Measurements from ENCODE around the gene CNDP2. TPM values are rescaled to one million over a fixed set of nuclear protein-coding genes. Genes with fewer than 3 reads are reported as not detected.

The CNDP2 gene
- total RNA-seq, 2 donors from 2014 or later: 125 to 133 TPM

GRCh38 chr18:74534150-74534969 lies 38.2 kb downstream of the CNDP2 start, which contains the start of gene CNDP1:
CNDP1 (plus strand) TSS chr18:74534500; CDS start chr18:74534668, 168 bp downstream.
- Mint-ChIP-seq H3K9me3 (no peaks in the 10 kb centered on the region), H3K27ac (no peak within 1 kb of the TSS), H3K36me3 (no peaks in the 10 kb centered on the region)
- ATAC-seq (no peak), DNase-seq (ENCODE audit: low spot score in 2 of 2) (no peak)

- ATAC-seq (no peak), DNase-seq (ENCODE audit: low spot score in 2 of 2) (no peak)
- no peak overlapping the region for H3K27ac Mint-ChIP-seq
- no peaks in the 10 kb centered on the region for H3K36me3 Mint-ChIP-seq
- no peaks in the 10 kb centered on the region for H3K9me3 Mint-ChIP-seq
Observed at GRCh38 chr18:74534981-74535649, 39.0 kb downstream of the CNDP2 start.

- H3K27ac Mint-ChIP-seq: no peak overlapping the region
- ATAC-seq: no peak
- H3K36me3 Mint-ChIP-seq: no peaks in the 10 kb centered on the region
- H3K9me3 Mint-ChIP-seq: no peaks in the 10 kb centered on the region
- DNase-seq (ENCODE audit: low spot score in 2 of 2): no peak
Observed at GRCh38 chr18:74539289-74539688, 43.1 kb downstream of the CNDP2 start.

- DNase-seq (ENCODE audit: low spot score in 2 of 2): no peak
- Mint-ChIP-seq H3K9me3 (no peaks in the 10 kb centered on the region), H3K27ac (no peak overlapping the region), H3K36me3 (no peaks in the 10 kb centered on the region)
- no peak for ATAC-seq
Observed at GRCh38 chr18:74540652-74541421, 44.7 kb downstream of the CNDP2 start.

GRCh38 chr18:74541703-74542555 lies 45.8 kb downstream of the CNDP2 start:
- no peak for DNase-seq (ENCODE audit: low spot score in 2 of 2)
- H3K27ac Mint-ChIP-seq: no peak overlapping the region
- no peak for ATAC-seq
- H3K9me3 Mint-ChIP-seq: no peaks in the 10 kb centered on the region
- H3K36me3 Mint-ChIP-seq: no peaks in the 10 kb centered on the region

GRCh38 chr18:74544898-74545297 lies 48.7 kb downstream of the CNDP2 start:
- ATAC-seq: no peak
- DNase-seq (ENCODE audit: low spot score in 2 of 2): no peak
- H3K9me3 Mint-ChIP-seq: peaks cover 8 to 13% of the 10 kb centered on the region in 2 donors

GRCh38 chr18:74546007-74546406 lies 49.8 kb downstream of the CNDP2 start:
- Mint-ChIP-seq H3K36me3 (peaks cover 0 to 16% of the 10 kb centered on the region in 2 donors), H3K27ac (no peak overlapping the region), H3K9me3 (peaks cover 8 to 13% of the 10 kb centered on the region in 2 donors)
- DNase-seq (ENCODE audit: low spot score in 2 of 2) (no peak), ATAC-seq (no peak)

More at GRCh38 chr18:74544898-74545297, 48.7 kb downstream of the CNDP2 start:
- Mint-ChIP-seq H3K36me3 (peaks cover 0 to 16% of the 10 kb centered on the region in 2 donors), H3K27ac (no peak overlapping the region)

GRCh38 chr18:74546751-74547530 lies 50.8 kb downstream of the CNDP2 start:
- ATAC-seq (no peak), DNase-seq (ENCODE audit: low spot score in 2 of 2) (no peak)
- Mint-ChIP-seq H3K9me3 (peaks cover 8 to 13% of the 10 kb centered on the region in 2 donors), H3K36me3 (peaks cover 0 to 16% of the 10 kb centered on the region in 2 donors), H3K27ac (no peak overlapping the region)

GRCh38 chr18:74547860-74548259 lies 51.7 kb downstream of the CNDP2 start:
- ATAC-seq (no peak), DNase-seq (ENCODE audit: low spot score in 2 of 2) (no peak)
- peaks cover 8 to 13% of the 10 kb centered on the region in 2 donors for H3K9me3 Mint-ChIP-seq

GRCh38 chr18:74549591-74550104 lies 53.5 kb downstream of the CNDP2 start:
- H3K36me3 Mint-ChIP-seq: peaks cover 0 to 16% of the 10 kb centered on the region in 2 donors
- no peak overlapping the region for H3K27ac Mint-ChIP-seq
- ATAC-seq (no peak), DNase-seq (ENCODE audit: low spot score in 2 of 2) (no peak)
- H3K9me3 Mint-ChIP-seq: peaks cover 8 to 13% of the 10 kb centered on the region in 2 donors

More at GRCh38 chr18:74547860-74548259, 51.7 kb downstream of the CNDP2 start:
- peaks cover 0 to 16% of the 10 kb centered on the region in 2 donors for H3K36me3 Mint-ChIP-seq
- no peak overlapping the region for H3K27ac Mint-ChIP-seq

GRCh38 chr18:74550886-74551285 lies 54.7 kb downstream of the CNDP2 start:
- peaks cover 0 to 16% of the 10 kb centered on the region in 2 donors for H3K36me3 Mint-ChIP-seq
- DNase-seq (ENCODE audit: low spot score in 2 of 2) (no peak), ATAC-seq (no peak)
- no peak overlapping the region for H3K27ac Mint-ChIP-seq
- peaks cover 8 to 13% of the 10 kb centered on the region in 2 donors for H3K9me3 Mint-ChIP-seq

- peaks cover 0 to 16% of the 10 kb centered on the region in 2 donors for H3K36me3 Mint-ChIP-seq
- H3K9me3 Mint-ChIP-seq: peaks cover 8 to 13% of the 10 kb centered on the region in 2 donors
- ATAC-seq (no peak), DNase-seq (ENCODE audit: low spot score in 2 of 2) (no peak)
- H3K27ac Mint-ChIP-seq: no peak overlapping the region
Observed at GRCh38 chr18:74551452-74551851, 55.3 kb downstream of the CNDP2 start.

- Mint-ChIP-seq H3K9me3 (peaks cover 8 to 13% of the 10 kb centered on the region in 2 donors), H3K27ac (no peak overlapping the region)
Observed at GRCh38 chr18:74551936-74552555, 55.9 kb downstream of the CNDP2 start.

GRCh38 chr18:74556126-74556525 lies 60.0 kb downstream of the CNDP2 start:
- no peak overlapping the region for H3K27ac Mint-ChIP-seq
- no peaks in the 10 kb centered on the region for H3K36me3 Mint-ChIP-seq
- ATAC-seq (no peak), DNase-seq (ENCODE audit: low spot score in 2 of 2) (no peak)
- H3K9me3 Mint-ChIP-seq: no peaks in the 10 kb centered on the region

More at GRCh38 chr18:74551936-74552555, 55.9 kb downstream of the CNDP2 start:
- peak; percentile 64 to 71 for DNase-seq (ENCODE audit: low spot score in 2 of 2)
- peak; percentile 99 for ATAC-seq
- peaks cover 0 to 16% of the 10 kb centered on the region in 2 donors for H3K36me3 Mint-ChIP-seq

GRCh38 chr18:74558096-74558495 lies 61.9 kb downstream of the CNDP2 start:
- DNase-seq (ENCODE audit: low spot score in 2 of 2) (no peak), ATAC-seq (no peak)
- H3K36me3 Mint-ChIP-seq: no peaks in the 10 kb centered on the region
- H3K9me3 Mint-ChIP-seq: no peaks in the 10 kb centered on the region
- H3K27ac Mint-ChIP-seq: no peak overlapping the region
